HG03457 (cell line): Measurements from ENCODE around the gene GJA5.
"Not testable (repeated sequence)": the region's sequence is repeated elsewhere in the genome, so short reads cannot be mapped to it uniquely, and the experiment has no call there.

Experiments used
- ATAC-seq: cut with Tn5 transposase; IDR thresholded peaks from one replicate; pipeline ENCODE4 v1.9.1; 2021; ENCODE audit warnings: moderate number of reproducible peaks; ENCODE audit not compliant: unreplicated experiment

The GJA5 gene

DNA sequence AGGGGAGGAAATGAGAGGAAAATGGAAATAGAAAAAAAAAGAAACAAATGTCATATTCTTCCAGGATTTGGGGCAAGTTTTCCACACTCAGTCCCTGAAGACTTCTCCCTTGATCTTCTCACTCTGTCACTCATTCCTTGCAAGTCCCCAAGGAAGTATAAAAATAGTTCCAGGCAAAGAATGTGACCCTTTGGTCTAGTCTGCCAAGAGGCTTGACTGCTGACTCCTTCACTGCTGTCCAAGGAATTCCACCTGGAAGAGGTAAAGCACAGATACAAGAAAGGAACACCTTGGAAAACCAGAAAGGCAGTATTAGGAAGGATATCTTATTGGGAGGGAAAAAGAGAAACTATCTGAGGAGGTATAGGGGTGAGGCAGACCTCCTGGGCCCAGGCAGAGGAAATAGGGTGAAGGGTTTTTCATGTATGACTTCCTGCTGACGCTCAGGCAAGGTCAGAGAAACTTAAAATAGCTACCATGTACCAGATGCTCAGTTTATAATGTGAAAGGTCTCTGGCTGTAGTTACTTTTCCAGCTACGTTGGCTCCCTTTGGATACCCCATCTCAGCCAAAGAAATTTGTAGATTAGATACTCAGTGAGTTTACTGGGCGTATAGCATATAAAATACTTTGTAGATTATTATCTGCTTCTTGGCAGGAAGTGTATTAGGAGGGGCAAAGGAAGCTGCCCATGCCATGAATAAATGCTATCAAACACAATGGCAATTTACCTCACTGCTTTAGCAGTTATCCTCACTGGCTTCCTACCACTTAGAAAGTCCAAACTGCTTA is 2.0 kb upstream of the GJA5 start:
- no peak for ATAC-seq

DNA sequence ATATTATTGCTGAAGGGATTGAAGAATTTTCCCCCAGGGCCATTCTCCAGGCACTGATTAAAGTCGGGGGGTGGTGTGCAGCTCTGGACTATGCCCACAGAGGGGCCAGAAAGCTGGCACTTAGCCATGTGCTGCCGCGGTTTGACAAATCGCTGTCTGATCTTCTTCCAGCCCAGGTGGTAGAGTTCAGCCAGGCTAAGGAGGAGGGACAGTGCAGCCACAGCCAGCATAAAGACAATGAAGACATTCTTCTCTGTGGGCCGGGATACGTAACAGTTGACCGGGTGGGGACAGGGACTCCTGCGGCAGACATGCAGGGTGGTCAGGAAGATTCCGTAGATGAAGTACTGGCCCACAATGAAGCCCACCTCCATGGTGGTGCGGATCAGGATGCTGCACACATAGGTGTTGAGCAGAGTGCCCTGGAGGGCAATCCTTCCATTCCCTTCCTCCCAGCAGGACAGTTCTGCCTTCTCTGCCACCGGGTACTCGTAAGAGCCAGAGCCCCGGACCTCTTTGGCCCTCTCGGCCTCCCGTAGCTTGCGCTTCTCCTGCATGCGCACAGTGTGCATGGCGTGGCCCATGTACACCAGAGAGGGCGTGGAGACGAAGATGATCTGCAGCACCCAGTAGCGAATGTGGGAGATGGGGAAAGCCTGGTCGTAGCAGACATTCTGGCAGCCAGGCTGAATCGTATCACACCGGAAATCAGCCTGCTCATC is 1.9 kb downstream of the GJA5 start:
- ATAC-seq, result no peak

DNA sequence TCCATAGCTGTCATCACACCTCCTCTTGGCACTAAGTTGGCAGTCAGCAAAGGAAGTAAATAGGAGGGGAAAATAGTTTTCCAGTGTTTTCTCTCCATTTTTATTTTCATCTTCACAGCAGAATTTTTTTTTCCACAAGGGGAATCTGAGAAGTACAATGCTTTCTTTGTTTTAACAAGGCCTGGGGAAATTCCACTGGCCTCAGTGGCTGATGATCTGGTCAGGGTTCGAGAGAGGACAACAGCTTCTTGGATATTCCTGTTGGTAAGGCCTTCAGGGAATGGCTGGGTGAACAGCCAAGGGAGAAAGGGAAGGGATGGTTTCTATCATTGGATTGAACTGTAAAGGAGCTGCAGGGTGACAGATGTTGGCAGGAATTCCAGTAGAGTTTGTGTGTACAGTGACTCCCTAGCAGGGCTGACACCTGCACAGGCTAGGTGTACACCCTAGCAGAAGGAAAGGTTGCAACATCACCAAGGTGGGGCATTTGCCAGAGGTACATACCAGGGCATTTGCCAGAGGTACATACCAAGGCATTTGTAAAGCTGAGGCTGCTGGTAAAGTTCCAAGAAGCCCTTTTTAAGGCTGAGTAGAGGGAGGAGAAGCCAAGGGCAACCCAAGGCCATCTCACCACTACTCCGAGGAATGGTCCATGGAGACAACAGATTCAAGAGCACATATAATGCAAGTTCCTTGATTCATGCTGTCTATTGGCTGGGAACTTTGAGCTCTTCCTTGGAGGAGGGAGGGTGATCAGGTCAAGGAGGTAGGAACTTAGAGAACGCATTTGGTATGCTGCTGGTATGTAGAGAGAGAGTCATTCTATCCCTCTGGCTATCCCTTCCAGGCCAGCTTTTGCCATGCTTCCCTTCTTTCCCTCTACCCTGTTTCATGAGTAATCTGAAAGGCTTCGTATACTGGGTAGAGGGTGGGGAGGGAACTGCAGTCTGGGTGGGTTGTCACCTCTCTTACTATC is 3.1 kb downstream of the GJA5 start:
- ATAC-seq, result no peak

DNA sequence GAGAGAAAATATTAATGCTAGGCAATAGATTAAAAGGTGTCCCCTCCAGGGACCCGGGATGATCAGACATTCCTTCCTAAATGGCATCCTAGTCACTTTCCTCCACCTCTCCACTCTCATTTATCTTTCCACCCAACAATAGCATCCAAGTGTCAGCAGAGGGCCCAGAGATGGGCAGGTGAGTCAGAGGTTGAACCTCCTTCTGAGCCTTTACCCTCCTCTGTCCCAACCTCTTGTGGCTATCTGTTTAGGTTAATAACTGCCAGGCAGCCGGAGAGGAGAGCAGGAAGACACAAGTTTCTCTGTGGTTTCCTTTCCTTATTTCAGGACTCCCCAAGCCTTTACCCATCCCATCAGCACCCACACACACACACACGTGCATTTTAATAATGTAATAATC is 4.1 kb downstream of the GJA5 start:
- no peak for ATAC-seq

DNA sequence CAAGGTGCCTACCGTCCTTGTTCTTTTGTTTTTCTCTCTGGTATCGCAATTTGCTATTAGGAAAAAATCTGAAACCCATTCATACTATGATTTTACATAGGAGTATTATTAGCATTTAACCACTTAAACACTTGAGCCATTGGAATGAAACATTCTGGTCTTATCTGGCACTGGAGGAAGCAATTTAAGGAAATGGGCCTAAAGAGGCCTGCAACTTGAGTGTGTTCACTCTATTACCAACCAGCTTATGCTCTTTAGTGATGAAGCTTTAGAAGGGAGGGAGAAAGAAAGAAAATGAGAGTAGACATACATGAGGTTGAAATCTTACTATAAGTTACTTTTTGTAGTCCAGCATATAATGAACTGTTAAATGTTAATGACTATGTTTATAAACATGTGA is 5.7 kb downstream of the GJA5 start:
- ATAC-seq, result no peak

DNA sequence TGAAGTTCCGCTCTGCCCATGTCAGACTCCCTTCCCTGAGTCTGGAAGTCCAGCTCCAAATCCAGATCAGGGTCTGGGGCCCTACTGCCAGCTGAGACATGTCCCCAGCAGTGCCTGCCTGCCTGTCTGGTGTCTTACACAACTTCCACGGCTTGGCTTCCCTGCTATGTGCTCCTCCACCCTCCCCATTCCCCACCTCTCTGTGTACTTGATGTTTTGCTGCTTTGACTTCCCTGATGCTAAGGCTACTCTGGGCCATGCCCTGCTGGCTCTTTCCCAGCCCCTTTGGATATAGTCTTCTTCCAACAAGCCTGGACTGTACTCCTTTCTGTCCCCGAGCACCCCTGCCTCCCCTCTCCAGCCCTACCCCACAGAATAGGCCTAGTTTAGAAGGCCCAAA is 7.3 kb downstream of the GJA5 start:
- ATAC-seq, result no peak

DNA sequence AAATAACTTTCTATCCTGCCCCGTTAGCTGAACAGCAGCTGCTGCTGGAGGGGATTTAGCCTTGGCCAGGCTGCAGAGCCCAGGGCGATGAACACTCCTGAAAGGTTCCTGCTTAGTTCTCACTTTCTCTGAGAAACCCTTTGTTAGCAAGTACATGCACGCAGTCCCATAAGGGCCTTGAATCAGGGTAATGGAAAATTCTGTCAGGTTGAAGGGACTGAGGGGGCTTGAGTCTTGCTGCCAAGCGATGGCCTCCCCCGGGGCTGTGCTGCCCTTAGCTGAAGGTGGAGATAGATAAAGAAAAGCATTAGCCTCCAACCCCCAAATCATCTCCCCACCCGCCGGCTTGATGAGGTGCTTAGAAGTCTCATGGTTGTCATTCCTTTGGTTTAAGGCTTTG is 7.9 kb downstream of the GJA5 start:
- no peak for ATAC-seq

DNA sequence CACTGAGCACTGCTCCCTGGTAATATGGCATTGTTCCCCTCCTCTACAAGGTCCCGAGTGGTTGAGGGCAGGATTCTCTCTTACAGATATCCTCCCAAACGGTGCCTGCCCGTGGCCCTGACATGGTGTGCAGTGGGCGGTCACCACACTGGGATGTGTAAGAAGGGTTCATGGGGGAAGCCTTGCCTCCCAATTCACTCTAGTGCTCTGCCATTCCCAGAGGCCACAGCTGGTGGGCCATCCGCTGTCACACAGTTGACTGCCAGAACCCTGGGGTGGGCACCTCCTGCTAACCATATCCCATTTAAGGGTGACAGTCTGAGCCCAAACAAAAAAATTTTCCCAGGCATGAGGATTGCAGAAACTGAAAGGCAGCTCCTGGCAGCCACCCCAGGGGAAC is 9.1 kb downstream of the GJA5 start:
- no peak for ATAC-seq

DNA sequence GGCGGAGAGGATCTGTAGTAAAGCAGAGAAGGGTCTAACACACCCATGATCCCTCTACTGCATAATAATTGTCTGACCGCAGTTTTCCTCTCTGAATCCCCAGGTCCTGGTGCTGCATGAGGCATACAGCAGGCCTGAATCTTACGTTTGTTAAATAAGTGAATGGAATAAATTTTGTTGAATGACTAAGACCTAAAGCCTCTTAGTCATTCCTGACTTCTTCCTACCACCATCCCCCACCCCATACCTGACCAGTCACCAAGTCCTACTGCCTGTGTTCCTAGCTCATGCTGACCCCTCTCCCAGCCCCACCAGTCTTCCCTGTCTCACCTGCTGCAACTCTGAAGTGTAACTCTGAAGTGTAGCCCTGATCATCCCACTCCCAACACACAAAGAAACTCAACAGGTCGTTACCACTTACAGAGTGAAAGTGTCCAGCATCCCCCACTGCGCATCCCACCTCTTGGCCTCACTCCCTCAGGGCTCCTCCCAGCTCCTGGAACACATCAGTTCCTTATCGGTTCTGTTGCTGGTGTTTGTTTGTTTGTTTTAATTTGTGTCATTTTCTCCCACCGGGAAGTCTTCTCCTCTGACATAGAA is 9.7 kb downstream of the GJA5 start:
- ATAC-seq, result no peak

DNA sequence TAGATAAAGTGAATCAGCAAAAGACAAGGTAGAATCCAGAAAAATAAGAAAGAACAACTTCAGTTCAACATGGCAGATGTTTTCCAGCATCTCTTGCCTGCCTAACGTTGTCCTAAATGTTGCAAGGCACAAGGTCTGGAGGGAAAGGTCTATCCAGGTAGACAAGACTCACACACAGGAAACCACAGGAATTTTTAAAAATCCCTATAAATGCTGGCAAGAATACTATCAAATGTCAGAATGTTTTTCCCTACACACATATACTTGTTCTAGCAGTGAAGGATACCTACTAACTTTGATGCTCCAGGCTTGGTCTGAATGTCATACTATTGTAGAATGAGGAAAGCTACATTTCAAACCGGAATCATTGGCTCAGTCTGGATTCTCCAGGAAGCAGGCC is 10.6 kb downstream of the GJA5 start:
- ATAC-seq, result no peak

DNA sequence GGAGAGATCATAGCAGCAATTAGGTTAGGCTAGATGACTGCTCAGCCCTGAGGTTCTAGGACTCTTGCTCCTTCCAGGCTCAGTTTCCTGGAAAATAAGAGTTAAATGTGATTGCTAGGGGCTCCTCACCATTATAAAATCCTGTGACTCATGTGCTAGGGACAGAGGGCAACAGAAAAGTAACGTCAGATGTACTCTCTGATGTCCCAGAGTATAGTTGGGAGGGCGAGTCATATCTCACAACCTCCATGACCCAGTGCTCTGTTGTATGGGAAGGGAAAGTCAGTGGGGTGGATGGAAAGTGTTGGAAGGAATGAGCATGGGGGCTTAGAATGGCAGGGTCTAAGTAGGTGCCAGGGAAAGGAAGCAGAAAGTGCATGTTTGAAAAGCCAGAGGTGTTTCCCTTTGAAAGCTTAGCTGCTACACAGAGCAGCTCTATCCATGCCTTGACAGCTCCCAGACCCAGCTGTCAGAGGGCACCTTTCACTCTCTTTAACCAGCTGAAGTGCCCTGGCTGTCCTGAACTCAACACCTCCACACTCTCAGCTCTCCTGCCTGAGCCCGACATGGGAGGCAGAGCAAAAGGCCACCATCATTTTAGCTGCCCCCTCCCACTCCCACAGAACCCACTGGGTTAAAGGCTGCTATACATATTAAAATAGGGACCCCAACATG is 11.6 kb downstream of the GJA5 start:
- no peak for ATAC-seq

DNA sequence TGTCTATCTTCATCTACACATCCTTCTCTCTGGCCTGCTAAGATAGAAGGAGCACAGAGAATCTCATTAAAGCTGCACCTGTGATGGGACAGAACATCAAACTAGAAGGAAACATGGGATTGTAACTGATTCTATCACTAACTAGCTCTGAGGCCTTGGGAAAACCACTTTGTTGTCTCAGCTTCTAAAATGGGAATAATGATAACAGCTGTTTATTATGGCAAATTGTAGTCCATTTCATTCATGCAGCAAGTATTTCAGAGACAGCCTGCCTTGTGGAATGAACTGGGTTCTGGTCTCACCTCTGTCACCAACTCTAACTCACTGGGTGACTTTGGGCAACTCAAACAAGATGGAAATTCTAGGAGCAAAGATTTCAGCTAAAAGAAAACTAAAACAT is 12.4 kb downstream of the GJA5 start:
- ATAC-seq, result no peak

DNA sequence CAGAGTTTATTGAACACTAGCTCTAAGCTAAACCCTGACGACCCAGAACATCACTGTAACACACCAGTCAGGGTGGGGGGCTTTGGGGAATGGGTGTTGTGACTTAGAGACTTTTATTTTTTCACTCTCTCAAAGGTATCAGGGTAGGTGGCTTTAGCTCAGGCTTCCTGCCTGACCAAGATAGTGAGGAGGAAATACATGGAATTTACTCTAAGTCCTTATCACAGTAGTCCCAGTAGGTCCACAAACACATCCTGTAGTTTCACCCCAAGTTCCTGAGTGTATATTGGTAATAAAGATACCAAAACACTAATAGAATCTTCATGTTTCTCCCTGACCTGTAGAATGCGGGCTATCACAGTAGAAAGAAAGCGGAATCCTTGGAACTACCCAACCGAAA is 15.1 kb downstream of the GJA5 start:
- no peak for ATAC-seq

DNA sequence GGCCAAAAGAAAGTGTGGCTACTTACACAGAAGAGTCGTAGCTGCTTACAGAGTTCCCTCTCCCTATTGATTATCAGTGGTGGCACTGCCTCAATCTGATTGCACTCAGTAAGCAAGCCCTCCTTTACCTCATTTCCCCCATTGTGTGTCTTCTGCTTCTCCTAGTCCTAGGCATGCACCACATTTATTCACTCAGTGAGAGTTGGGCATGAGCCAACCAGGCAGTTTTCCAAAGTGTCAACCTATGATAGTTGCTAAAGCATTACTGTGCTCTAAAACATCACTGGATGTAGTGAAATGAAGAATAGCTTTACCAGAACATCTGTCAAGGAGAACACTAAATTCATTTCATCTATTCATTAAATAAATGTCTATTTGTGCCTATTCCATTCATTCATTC is 19.3 kb downstream of the GJA5 start:
- ATAC-seq, result no peak

DNA sequence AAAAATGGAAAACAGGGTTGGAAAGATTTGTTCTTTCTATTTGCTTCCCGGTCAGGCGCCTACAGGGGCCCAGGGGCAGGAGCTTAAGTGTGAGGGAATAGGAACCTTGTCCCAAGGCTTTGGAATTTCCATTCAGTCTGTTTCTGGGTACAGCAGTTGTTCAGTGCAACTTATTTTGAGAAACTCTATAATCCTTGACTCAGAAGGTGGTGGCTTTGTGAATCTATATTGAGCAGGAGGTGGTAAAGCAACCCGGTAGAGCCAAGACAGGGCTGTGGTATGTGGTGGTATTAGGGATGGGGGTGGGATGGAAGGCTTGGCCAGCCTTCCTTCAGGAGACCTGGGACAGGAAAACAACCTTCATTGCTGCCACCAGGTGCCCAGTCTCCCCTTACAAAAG is 20.0 kb downstream of the GJA5 start:
- ATAC-seq, result no peak

DNA sequence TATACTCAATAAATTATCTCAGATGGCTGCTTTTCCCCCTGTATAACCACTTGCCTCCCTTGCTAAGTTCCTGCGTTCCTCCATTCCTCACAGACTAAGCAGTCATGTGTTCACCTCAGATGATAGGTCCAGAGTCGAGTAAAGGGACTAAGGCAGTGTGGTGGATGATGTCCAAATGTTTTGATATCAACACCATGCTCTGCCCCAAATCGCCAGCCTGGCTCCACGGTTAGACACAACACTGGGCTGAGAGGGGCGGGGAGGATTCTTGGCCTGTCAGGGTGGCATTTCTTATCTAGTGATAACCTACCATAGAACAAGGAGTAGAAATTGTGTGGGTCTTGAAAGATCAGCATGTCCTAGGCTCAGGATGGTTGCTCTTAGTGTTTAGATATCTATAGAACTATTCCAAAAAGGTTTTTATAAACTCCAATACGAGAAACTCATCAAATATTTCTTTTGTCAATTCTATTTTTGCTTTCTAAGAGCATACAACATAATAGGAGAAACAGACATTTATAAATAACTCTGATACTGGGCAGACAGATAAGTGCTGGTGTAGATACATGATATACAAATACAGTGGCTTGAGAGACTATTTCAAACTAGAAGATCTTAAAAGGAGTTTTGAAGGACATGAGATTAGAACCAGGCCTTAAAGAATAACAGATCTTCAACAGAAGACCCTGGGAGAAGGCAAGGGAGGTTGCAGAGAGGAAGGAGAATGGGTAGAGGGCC is 21.5 kb downstream of the GJA5 start:
- no peak for ATAC-seq

DNA sequence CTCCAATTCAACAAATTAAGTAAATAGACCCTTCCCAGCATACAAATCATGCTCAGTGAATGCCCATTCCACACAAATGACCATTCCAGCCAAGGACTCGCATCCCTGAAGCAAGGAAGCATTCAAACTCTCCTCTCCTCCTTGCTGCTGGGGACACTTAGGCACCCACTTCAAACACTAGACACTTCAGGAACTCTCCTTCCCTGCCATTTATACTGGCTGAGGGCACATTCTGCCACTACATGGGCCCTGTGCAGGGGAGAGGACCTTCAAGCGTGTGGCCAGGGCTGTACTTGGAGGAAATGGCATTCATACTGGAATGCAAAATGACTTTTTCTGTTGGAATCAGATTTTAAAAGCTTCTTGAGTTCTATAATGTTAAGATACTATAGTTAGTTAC is 22.3 kb downstream of the GJA5 start:
- ATAC-seq, result no peak

DNA sequence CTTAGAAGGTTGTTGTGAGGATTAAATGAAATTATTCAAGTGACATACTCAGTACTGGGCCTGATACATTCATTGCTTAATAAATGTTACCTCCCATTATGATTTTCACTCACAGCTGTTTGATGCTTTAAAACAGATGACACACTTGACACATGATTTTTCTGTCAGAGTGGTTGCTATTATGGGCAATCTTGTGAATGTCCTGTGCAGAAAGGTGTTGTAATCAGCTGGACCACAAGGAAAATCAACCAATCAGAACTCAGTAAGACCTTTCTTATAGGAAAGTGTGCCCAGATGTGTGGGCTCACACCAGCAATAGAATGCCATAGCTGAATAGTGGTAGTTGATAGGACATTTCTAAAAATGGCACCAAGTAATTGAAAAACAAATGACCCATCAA is 23.5 kb downstream of the GJA5 start:
- no peak for ATAC-seq

DNA sequence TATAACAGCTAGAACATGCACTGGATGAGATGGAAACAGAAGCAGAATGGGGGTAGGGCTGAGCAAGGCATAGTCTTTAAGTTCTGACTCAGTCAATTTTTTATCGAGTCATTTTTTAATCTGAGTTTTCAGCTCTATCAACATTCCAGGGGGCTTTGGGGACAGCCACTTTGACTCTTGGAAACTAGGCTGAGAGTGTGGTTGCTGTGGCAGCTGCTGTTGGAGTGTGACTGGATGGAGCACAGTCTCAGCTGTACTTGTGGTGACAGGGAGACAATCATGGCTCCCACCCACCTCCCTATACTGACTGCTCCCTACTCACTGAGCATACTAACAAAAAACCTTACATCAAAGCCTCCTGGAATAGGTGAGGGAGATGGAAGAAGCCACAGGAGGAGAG is 25.0 kb downstream of the GJA5 start:
- no peak for ATAC-seq

DNA sequence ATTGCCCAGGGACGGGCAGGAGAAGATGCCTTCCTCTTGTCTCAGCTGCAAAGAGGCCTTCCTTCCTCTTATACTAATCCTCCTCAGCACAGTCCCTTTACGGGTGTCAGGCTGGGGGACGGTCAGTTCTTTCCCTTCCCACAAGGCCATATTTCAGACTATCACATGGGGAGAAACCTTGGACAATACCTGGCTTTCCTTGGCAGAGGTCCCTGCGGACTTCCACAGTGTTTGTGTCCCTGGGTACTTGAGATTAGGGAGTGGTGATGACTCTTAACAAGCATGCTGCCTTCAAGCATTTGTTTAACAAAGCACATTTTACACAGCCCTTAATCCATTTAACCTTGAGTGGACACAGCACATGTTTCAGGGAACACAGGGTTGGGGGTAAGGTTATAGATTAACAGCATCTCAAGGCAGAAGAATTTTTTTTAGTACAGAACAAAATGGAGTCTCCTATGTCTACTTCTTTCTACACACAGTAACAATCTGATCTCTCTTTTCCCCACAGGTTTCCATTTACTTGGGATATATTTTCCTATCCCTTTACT is 26.0 kb downstream of the GJA5 start:
- ATAC-seq, result not testable (repeated sequence)
